ENCODE results near the gene ZFX.
"Not testable (repeated sequence)": the region's sequence is repeated elsewhere in the genome, so short reads cannot be mapped to it uniquely, and the experiment has no call there.

Gene ZFX

GRCh38 chrX:24149351-24150050 lies at the start of gene ZFX:
ZFX (plus strand) TSS chrX:24149729; CDS start chrX:24172743, 23,014 bp downstream.
- H3K9me3 ChIP-seq (ENCODE audit: control insufficient read depth, low read depth, low read length) = no peaks in the 10 kb centered on the region
- peak within 1 kb of the TSS; percentile 96 for H3K4me3 ChIP-seq (ENCODE audit: low read length)
- peaks cover 44% of the 10 kb centered on the region for H3K4me1 ChIP-seq (ENCODE audit: control insufficient read depth, low read depth, low read length)

GRCh38 chrX:24100713-24101112 lies 48.8 kb upstream of the ZFX start:
- Histone ChIP-seq H3K9ac (ENCODE audit: low read length) (no peak overlapping the region), H3K4me1 (ENCODE audit: control insufficient read depth, low read depth, low read length) (no peaks in the 10 kb centered on the region), H3K4me3 (ENCODE audit: low read length) (no peak overlapping the region)

More at GRCh38 chrX:24149351-24150050, at the start of gene ZFX:
- Histone ChIP-seq H3K36me3 (ENCODE audit: control insufficient read depth, low read depth, low read length) (peaks cover 14% of the 10 kb centered on the region), H3K27me3 (ENCODE audit: control insufficient read depth, insufficient read depth, low read length) (no peaks in the 10 kb centered on the region), H3K27ac (ENCODE audit: low read length) (peak within 1 kb of the TSS; percentile 86), H3K9ac (ENCODE audit: low read length) (peak within 1 kb of the TSS; percentile 91)

GRCh38 chrX:24110069-24110468 lies 39.5 kb upstream of the ZFX start:
- H3K36me3 ChIP-seq (ENCODE audit: control insufficient read depth, low read depth, low read length) = no peaks in the 10 kb centered on the region
- H3K27ac ChIP-seq (ENCODE audit: low read length) = no peak overlapping the region
- no peaks in the 10 kb centered on the region for H3K4me1 ChIP-seq (ENCODE audit: control insufficient read depth, low read depth, low read length)
- H3K9ac ChIP-seq (ENCODE audit: low read length) = no peak overlapping the region
- H3K27me3 ChIP-seq (ENCODE audit: control insufficient read depth, insufficient read depth, low read length) = no peaks in the 10 kb centered on the region
- H3K9me3 ChIP-seq (ENCODE audit: control insufficient read depth, low read depth, low read length) = no peaks in the 10 kb centered on the region
- no peak overlapping the region for H3K4me3 ChIP-seq (ENCODE audit: low read length)

More at GRCh38 chrX:24100713-24101112, 48.8 kb upstream of the ZFX start:
- Histone ChIP-seq H3K9me3 (ENCODE audit: control insufficient read depth, low read depth, low read length) (no peaks in the 10 kb centered on the region), H3K36me3 (ENCODE audit: control insufficient read depth, low read depth, low read length) (no peaks in the 10 kb centered on the region), H3K27ac (ENCODE audit: low read length) (no peak overlapping the region), H3K27me3 (ENCODE audit: control insufficient read depth, insufficient read depth, low read length) (no peaks in the 10 kb centered on the region)

GRCh38 chrX:24113181-24113580 lies 36.3 kb upstream of the ZFX start:
- no peaks in the 10 kb centered on the region for H3K27me3 ChIP-seq (ENCODE audit: control insufficient read depth, insufficient read depth, low read length)
- no peak overlapping the region for H3K27ac ChIP-seq (ENCODE audit: low read length)
- no peaks in the 10 kb centered on the region for H3K36me3 ChIP-seq (ENCODE audit: control insufficient read depth, low read depth, low read length)
- H3K4me3 ChIP-seq (ENCODE audit: low read length) = no peak overlapping the region
- H3K9ac ChIP-seq (ENCODE audit: low read length) = no peak overlapping the region
- no peaks in the 10 kb centered on the region for H3K4me1 ChIP-seq (ENCODE audit: control insufficient read depth, low read depth, low read length)
- H3K9me3 ChIP-seq (ENCODE audit: control insufficient read depth, low read depth, low read length) = no peaks in the 10 kb centered on the region

- H3K27me3 ChIP-seq (ENCODE audit: control insufficient read depth, insufficient read depth, low read length) = no peaks in the 10 kb centered on the region
- H3K9ac ChIP-seq (ENCODE audit: low read length) = no peak overlapping the region
- no peaks in the 10 kb centered on the region for H3K4me1 ChIP-seq (ENCODE audit: control insufficient read depth, low read depth, low read length)
- H3K27ac ChIP-seq (ENCODE audit: low read length) = no peak overlapping the region
- H3K9me3 ChIP-seq (ENCODE audit: control insufficient read depth, low read depth, low read length) = no peaks in the 10 kb centered on the region
- H3K36me3 ChIP-seq (ENCODE audit: control insufficient read depth, low read depth, low read length) = no peaks in the 10 kb centered on the region
- no peak overlapping the region for H3K4me3 ChIP-seq (ENCODE audit: low read length)
These were observed 32.3 kb upstream of the ZFX start for GRCh38 chrX:24117258-24117657.

- H3K9me3 ChIP-seq (ENCODE audit: control insufficient read depth, low read depth, low read length) = no peaks in the 10 kb centered on the region
- H3K36me3 ChIP-seq (ENCODE audit: control insufficient read depth, low read depth, low read length) = no peaks in the 10 kb centered on the region
- no peaks in the 10 kb centered on the region for H3K4me1 ChIP-seq (ENCODE audit: control insufficient read depth, low read depth, low read length)
- H3K4me3 ChIP-seq (ENCODE audit: low read length) = no peak overlapping the region
- H3K9ac ChIP-seq (ENCODE audit: low read length) = no peak overlapping the region
- H3K27me3 ChIP-seq (ENCODE audit: control insufficient read depth, insufficient read depth, low read length) = no peaks in the 10 kb centered on the region
- no peak overlapping the region for H3K27ac ChIP-seq (ENCODE audit: low read length)
These were observed 25.2 kb upstream of the ZFX start for GRCh38 chrX:24124244-24124799.

GRCh38 chrX:24125028-24125612 lies 24.4 kb upstream of the ZFX start:
- Histone ChIP-seq H3K9ac (ENCODE audit: low read length) (no peak overlapping the region), H3K27ac (ENCODE audit: low read length) (no peak overlapping the region), H3K4me3 (ENCODE audit: low read length) (no peak overlapping the region), H3K4me1 (ENCODE audit: control insufficient read depth, low read depth, low read length) (peaks cover under 1% of the 10 kb centered on the region), H3K9me3 (ENCODE audit: control insufficient read depth, low read depth, low read length) (no peaks in the 10 kb centered on the region), H3K36me3 (ENCODE audit: control insufficient read depth, low read depth, low read length) (no peaks in the 10 kb centered on the region), H3K27me3 (ENCODE audit: control insufficient read depth, insufficient read depth, low read length) (no peaks in the 10 kb centered on the region)

GRCh38 chrX:24131476-24131875 lies 18.1 kb upstream of the ZFX start:
- H3K9me3 ChIP-seq (ENCODE audit: control insufficient read depth, low read depth, low read length) = no peaks in the 10 kb centered on the region
- no peaks in the 10 kb centered on the region for H3K36me3 ChIP-seq (ENCODE audit: control insufficient read depth, low read depth, low read length)
- no peaks in the 10 kb centered on the region for H3K27me3 ChIP-seq (ENCODE audit: control insufficient read depth, insufficient read depth, low read length)
- H3K9ac ChIP-seq (ENCODE audit: low read length) = no peak overlapping the region
- H3K4me1 ChIP-seq (ENCODE audit: control insufficient read depth, low read depth, low read length) = peaks cover 6% of the 10 kb centered on the region
- no peak overlapping the region for H3K4me3 ChIP-seq (ENCODE audit: low read length)
- H3K27ac ChIP-seq (ENCODE audit: low read length) = no peak overlapping the region

GRCh38 chrX:24133312-24133711 lies 16.2 kb upstream of the ZFX start:
- no peak overlapping the region for H3K27ac ChIP-seq (ENCODE audit: low read length)
- no peaks in the 10 kb centered on the region for H3K36me3 ChIP-seq (ENCODE audit: control insufficient read depth, low read depth, low read length)
- no peaks in the 10 kb centered on the region for H3K27me3 ChIP-seq (ENCODE audit: control insufficient read depth, insufficient read depth, low read length)
- H3K4me3 ChIP-seq (ENCODE audit: low read length) = no peak overlapping the region
- no peaks in the 10 kb centered on the region for H3K9me3 ChIP-seq (ENCODE audit: control insufficient read depth, low read depth, low read length)
- H3K9ac ChIP-seq (ENCODE audit: low read length) = no peak overlapping the region
- H3K4me1 ChIP-seq (ENCODE audit: control insufficient read depth, low read depth, low read length) = peaks cover 6% of the 10 kb centered on the region

- H3K36me3 ChIP-seq (ENCODE audit: control insufficient read depth, low read depth, low read length); H3K9me3 ChIP-seq (ENCODE audit: control insufficient read depth, low read depth, low read length); H3K4me1 ChIP-seq (ENCODE audit: control insufficient read depth, low read depth, low read length): not testable (repeated sequence)
These were observed 13.8 kb upstream of the ZFX start for GRCh38 chrX:24135768-24136167.

GRCh38 chrX:24137192-24137591 lies 12.3 kb upstream of the ZFX start:
- Histone ChIP-seq H3K9ac (ENCODE audit: low read length) (no peak overlapping the region), H3K9me3 (ENCODE audit: control insufficient read depth, low read depth, low read length) (no peaks in the 10 kb centered on the region), H3K36me3 (ENCODE audit: control insufficient read depth, low read depth, low read length) (no peaks in the 10 kb centered on the region), H3K27ac (ENCODE audit: low read length) (no peak overlapping the region), H3K4me1 (ENCODE audit: control insufficient read depth, low read depth, low read length) (no peaks in the 10 kb centered on the region), H3K27me3 (ENCODE audit: control insufficient read depth, insufficient read depth, low read length) (no peaks in the 10 kb centered on the region), H3K4me3 (ENCODE audit: low read length) (no peak overlapping the region)

More at GRCh38 chrX:24135768-24136167, 13.8 kb upstream of the ZFX start:
- not testable (repeated sequence) for H3K27me3 ChIP-seq (ENCODE audit: control insufficient read depth, insufficient read depth, low read length); H3K4me3 ChIP-seq (ENCODE audit: low read length); H3K27ac ChIP-seq (ENCODE audit: low read length); H3K9ac ChIP-seq (ENCODE audit: low read length)

GRCh38 chrX:24143982-24144381 lies 5.5 kb upstream of the ZFX start:
- H3K9ac ChIP-seq (ENCODE audit: low read length); H3K4me3 ChIP-seq (ENCODE audit: low read length); H3K36me3 ChIP-seq (ENCODE audit: control insufficient read depth, low read depth, low read length); H3K27ac ChIP-seq (ENCODE audit: low read length); H3K9me3 ChIP-seq (ENCODE audit: control insufficient read depth, low read depth, low read length); H3K27me3 ChIP-seq (ENCODE audit: control insufficient read depth, insufficient read depth, low read length): not testable (repeated sequence)
- peaks cover 33% of the 10 kb centered on the region for H3K4me1 ChIP-seq (ENCODE audit: control insufficient read depth, low read depth, low read length)
